SK-N-MC (cell line): ENCODE measurements around the gene AKAP5.

Experiments used
- EZH2 ChIP-seq: fragments of 200-600 bp; sonication (generic); IDR thresholded peaks from one replicate; pipeline ENCODE4 v1.6.1; 2017; ENCODE audit warnings: antibody characterized with exemption
- POLR2AphosphoS5 ChIP-seq: IDR thresholded peaks from 2 replicates; pipeline ENCODE4 v1.6.1; 2012; ENCODE audit warnings: mild to moderate bottlenecking, low read depth, low read length, borderline replicate concordance

DNA sequence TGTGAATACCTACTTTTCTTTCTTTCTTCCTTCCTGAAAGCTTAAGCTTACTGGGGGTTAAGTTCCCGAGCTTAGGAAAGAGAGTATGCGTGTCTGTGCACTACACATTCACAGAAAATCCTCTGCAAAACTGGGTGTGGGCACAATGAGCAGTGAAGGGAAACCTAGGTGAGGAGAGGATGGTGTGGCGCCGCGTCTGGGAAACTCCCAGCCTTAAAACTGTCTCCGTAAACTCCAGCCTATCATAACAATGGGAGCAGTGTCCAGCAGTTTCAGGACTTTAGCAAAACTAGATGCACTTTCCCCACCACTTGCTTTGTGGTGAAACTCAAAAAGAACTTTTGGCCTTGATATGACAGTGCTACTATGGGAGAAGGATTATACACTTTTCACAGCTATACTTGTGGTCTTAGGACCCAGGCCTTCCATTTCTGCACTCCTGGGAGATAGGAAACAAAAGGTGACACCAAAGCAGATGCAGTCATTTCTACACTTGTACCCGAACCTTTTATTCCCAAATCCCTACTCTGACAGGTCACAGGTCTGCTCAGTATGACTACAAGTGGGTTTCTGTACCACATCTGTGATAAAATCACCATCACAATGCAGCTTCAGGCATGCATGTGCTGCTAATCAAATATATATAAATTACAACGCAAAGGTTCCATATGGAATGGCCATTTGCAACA lies 10.4 kb downstream of the AKAP5 start:
- TF ChIP-seq POLR2AphosphoS5 (no peak), EZH2 (no peak)
